Measurements from ENCODE around the gene GJB6. TPM values are rescaled to one million over a fixed set of nuclear protein-coding genes. Genes with fewer than 3 reads are reported as not detected.

Gene GJB6
- polyA plus RNA-seq, 3 donors: 2.7 to 3.6 (median 3.5) TPM

- no peak for DNase-seq
Observed at GRCh38 chr13:20230913-20231838, 943 bp downstream of the GJB6 start.

GRCh38 chr13:20227730-20228129 lies 4.4 kb downstream of the GJB6 start:
- no peak for DNase-seq

GRCh38 chr13:20227288-20227687 lies 4.8 kb downstream of the GJB6 start:
- no peak for DNase-seq

- DNase-seq: no peak
Observed at GRCh38 chr13:20222553-20222952, 9.6 kb downstream of the GJB6 start.

GRCh38 chr13:20221772-20222171 lies 10.3 kb downstream of the GJB6 start:
- DNase-seq: no peak

GRCh38 chr13:20219577-20219976 lies 12.5 kb downstream of the GJB6 start:
- DNase-seq: no peak

- no peak for DNase-seq
Observed at GRCh38 chr13:20217168-20217567, 15.0 kb downstream of the GJB6 start.

GRCh38 chr13:20209948-20210347 lies 22.2 kb downstream of the GJB6 start:
- DNase-seq: no peak

- DNase-seq: no peak
Observed at GRCh38 chr13:20206698-20207235, 25.4 kb downstream of the GJB6 start.

- DNase-seq: no peak
Observed at GRCh38 chr13:20206065-20206697, 25.9 kb downstream of the GJB6 start.

GRCh38 chr13:20198781-20199180 lies 33.3 kb downstream of the GJB6 start:
- no peak for DNase-seq

GRCh38 chr13:20197361-20197834 lies 34.7 kb downstream of the GJB6 start:
- no peak for DNase-seq

GRCh38 chr13:20195801-20196200 lies 36.3 kb downstream of the GJB6 start:
- no peak for DNase-seq

GRCh38 chr13:20193907-20194631 lies 38.0 kb downstream of the GJB6 start:
- no peak for DNase-seq

GRCh38 chr13:20193162-20193906 lies 38.8 kb downstream of the GJB6 start:
- no peak for DNase-seq

GRCh38 chr13:20192836-20193161 lies 39.3 kb downstream of the GJB6 start, which contains the start of gene GJB2:
GJB2 (minus strand) TSS chr13:20192938; CDS start chr13:20189581, 3,357 bp downstream.
- no peak for DNase-seq

GRCh38 chr13:20192158-20192835 lies 39.8 kb downstream of the GJB6 start:
- DNase-seq: no peak

- DNase-seq: no peak
Observed at GRCh38 chr13:20191311-20192157, 40.6 kb downstream of the GJB6 start.

- no peak for DNase-seq
Observed at GRCh38 chr13:20190481-20191310, 41.4 kb downstream of the GJB6 start.

All from renal pelvis (tissue), 4 donors.